H1 (cell line): ENCODE results near the gene ZNRF3. TPM values are rescaled to one million over a fixed set of nuclear protein-coding genes. Genes with fewer than 3 reads are reported as not detected.

ENCODE experiments used
- ASH2L ChIP-seq: fragments of 200-600, 300-600 bp; sonication (generic); IDR thresholded peaks from one replicate; pipeline ENCODE4 v1.7.1; 2017; ENCODE audit warnings: low read length
- BACH1 ChIP-seq: IDR thresholded peaks from 2 replicates; pipeline ENCODE4 v1.6.1; 2012; ENCODE audit warnings: low read length, improper control_type of control experiment
- CBX5 ChIP-seq: fragments of 300-800, 300-1000 bp; sonication (generic); IDR thresholded peaks from 2 replicates; pipeline ENCODE4 v1.7.1; 2016; ENCODE audit warnings: antibody characterized with exemption, low read length, low read depth
- KDM4A ChIP-seq: IDR thresholded peaks from one replicate; pipeline ENCODE4 v1.7.1; 2012; ENCODE audit warnings: low read depth, mild to moderate bottlenecking, moderate library complexity, low read length, inconsistent platforms; ENCODE audit not compliant: severe bottlenecking
- PHF8 ChIP-seq: fragments of 200-600 bp; sonication (generic); conservative IDR thresholded peaks from 2 replicates; pipeline ENCODE4 v1.7.1; 2012; ENCODE audit warnings: low read depth, mild to moderate bottlenecking, inconsistent platforms, low read length, moderate library complexity
- POLR2A ChIP-seq, 2 experiments: IDR thresholded peaks; 1 replicate in 1 of 2; 2 replicates in 1 of 2; pipeline ENCODE4 v1.6.1; 2011; ENCODE audit warnings: low read depth in 2 of 2, low read length in 2 of 2, mild to moderate bottlenecking in 2 of 2; ENCODE audit errors: control extremely low read depth in 1 of 2
- SP1 ChIP-seq: IDR thresholded peaks from 2 replicates; pipeline ENCODE4 v1.6.1; 2011; ENCODE audit warnings: low read depth, low read length
- SP4 ChIP-seq: IDR thresholded peaks from 2 replicates; pipeline ENCODE4 v1.6.1; 2012; ENCODE audit warnings: low read length, inconsistent platforms
- TAF7 ChIP-seq: optimal IDR thresholded peaks from 2 replicates; pipeline ENCODE3; 2011; ENCODE audit warnings: low read depth, mild to moderate bottlenecking, inconsistent platforms, low read length, moderate library complexity, borderline replicate concordance
- TBP ChIP-seq: IDR thresholded peaks from 2 replicates; pipeline ENCODE4 v1.6.1; 2011; ENCODE audit warnings: low read depth, low read length, improper control_type of control experiment
- YY1 ChIP-seq: IDR thresholded peaks from 2 replicates; pipeline ENCODE4 v1.6.1; 2011; ENCODE audit warnings: low read depth, mild to moderate bottlenecking, low read length
- ZNF274 ChIP-seq: IDR thresholded peaks from 2 replicates; pipeline ENCODE4 v1.7.0; 2012; ENCODE audit warnings: low read length, borderline replicate concordance; ENCODE audit errors: extremely low read depth
- polyA plus RNA-seq, 7 experiments: library from polyadenylated mRNA; depleted of rRNA in 3 of 7; stranded (reverse) in 5 of 7; unstranded in 2 of 7; fragments of >200 nt in 5 of 7; fragments of 200-250 nt in 2 of 7; gene quantifications; 1 replicate in 5 of 7; 2 replicates in 1 of 7; 4 replicates in 1 of 7; pipeline versions ENCODE4 v1.2.1 to v1.2.3, GENCODE V29; 2011 to 2013; ENCODE audit warnings: missing spikeins in 2 of 7, mixed read lengths in 2 of 7
- total RNA-seq: library from RNA; stranded (reverse); fragmentation: NEBNext Ultra II Directional; extraction: Animal tissue kit (Norgen Biotek cat#: 25700); gene quantifications from 2 replicates; pipeline ENCODE4 v1.2.1, GENCODE V29; 2021
- TF ChIP-seq, protein P1 (sequence below): IDR thresholded peaks from 2 replicates; pipeline ENCODE4 v1.6.1; 2012; ENCODE audit warnings: inconsistent platforms
- TF ChIP-seq, protein P2 (sequence below): IDR thresholded peaks from 2 replicates; pipeline ENCODE4 v1.6.1; 2011; ENCODE audit warnings: low read length, improper control_type of control experiment
- TF ChIP-seq, protein P3 (sequence below): IDR thresholded peaks from 2 replicates; pipeline ENCODE4 v1.6.1; 2012; ENCODE audit warnings: inconsistent platforms

Gene ZNRF3
- total and polyA plus RNA-seq, 2 of the 8 experiments (the other 6 are each of a cell fraction or from before 2014, with no cell fraction given) = 14.1 to 21.7 TPM

DNA sequence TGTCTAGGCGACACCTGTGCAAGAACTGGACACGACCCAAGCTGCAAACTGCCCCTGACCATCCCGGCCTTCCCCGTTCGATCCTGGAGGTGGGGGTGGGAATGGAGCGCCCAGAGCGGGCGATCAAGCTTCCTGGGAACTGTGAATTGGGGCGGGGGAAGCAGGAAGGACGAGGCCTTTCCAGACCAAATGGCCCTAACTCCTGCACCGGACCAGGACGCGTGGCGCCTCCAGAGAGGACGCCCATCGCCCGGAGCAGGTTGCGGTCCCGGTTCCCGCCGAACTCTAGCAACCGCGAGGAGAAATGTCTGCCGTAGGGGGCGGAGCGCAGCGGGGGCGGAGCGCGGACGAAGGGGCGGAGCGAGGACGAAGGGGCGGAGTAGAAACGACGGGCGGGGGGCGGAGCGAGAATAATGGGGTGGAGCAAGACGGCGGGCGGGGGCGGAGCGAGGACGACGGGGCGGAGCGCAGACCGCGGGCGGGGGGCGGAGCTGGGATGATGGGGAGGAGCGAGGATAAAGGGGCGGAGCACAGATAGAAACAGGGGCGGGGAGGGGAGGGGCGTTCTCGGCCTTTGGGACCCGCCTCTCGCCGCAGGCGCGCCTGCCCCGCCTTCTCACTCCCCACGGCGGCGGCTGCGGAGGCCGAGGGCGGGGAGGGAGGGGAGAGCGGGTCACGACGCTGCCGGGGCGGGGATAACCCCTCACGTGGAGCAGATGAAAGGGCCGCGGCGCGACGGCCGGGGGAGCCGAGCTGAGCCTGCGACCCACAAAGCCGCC lies at the start of gene ZNRF3 (continued):
- TF ChIP-seq TBP (peak; percentile 56; the same call in 1 of the 2 replicates), YY1 (peak; percentile 80), TAF7 (no peak), POLR2A (IDR thresholded peaks at IDR 0.05; ENCODE audit: control extremely low read depth in 1 of 2, low read depth in 2 of 2, low read length in 2 of 2) (peak in 1 of 2 experiments; percentile 90; a peak in 2 of 3 replicates), CBX5 (no peak), ASH2L (peak; percentile 74), PHF8 (peak; percentile 82), BACH1 (no peak), SP1 (peak; percentile 54; the same call in 1 of the 2 replicates), KDM4A (peak; percentile 35), SP4 (peak; percentile 77), ZNF274 (no peak)
- TF ChIP-seq, protein P1, sequence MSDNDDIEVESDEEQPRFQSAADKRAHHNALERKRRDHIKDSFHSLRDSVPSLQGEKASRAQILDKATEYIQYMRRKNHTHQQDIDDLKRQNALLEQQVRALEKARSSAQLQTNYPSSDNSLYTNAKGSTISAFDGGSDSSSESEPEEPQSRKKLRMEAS = peak; percentile 79
- TF ChIP-seq, protein P2, sequence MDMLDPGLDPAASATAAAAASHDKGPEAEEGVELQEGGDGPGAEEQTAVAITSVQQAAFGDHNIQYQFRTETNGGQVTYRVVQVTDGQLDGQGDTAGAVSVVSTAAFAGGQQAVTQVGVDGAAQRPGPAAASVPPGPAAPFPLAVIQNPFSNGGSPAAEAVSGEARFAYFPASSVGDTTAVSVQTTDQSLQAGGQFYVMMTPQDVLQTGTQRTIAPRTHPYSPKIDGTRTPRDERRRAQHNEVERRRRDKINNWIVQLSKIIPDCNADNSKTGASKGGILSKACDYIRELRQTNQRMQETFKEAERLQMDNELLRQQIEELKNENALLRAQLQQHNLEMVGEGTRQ = peak; percentile 72
- TF ChIP-seq, protein P3, sequence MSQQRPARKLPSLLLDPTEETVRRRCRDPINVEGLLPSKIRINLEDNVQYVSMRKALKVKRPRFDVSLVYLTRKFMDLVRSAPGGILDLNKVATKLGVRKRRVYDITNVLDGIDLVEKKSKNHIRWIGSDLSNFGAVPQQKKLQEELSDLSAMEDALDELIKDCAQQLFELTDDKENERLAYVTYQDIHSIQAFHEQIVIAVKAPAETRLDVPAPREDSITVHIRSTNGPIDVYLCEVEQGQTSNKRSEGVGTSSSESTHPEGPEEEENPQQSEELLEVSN = peak; percentile 93
